ENCODE measurements around the gene MOGAT3.

The MOGAT3 gene

DNA sequence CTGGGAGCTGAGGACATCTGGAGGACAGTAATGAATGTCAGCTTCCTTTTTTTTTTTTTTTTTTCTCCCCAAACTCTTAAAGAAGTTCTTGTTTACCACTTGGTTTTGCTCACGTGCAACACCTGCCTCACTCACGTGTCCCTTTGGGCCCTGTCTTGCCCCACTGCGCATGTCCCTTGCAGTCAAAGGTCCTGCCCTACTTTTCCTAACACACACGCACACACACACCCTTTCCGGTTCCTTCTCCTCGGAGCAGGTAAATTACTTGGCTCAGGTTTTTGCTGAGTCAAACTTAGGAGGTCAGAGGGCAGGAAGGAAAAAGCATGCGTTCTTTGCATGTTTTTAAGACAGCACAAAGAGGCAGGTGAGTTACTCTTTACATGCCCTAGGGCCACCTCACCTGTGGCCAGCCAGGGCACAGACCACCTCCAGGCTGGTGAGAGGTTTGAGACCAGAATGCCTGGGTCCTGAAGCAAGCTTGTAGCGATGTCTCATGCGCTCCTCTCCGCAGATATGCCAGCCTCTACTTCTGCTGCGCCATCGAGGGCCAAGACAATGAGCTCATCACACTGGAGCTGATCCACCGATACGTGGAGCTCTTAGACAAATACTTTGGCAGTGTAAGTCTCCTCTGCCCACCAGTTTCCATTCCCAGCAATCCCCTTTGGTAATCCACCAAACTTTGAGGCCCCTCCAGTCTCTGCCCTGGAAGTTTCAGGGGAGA is 43.8 kb downstream of the MOGAT3 start:
- no peak for DNase-seq

DNA sequence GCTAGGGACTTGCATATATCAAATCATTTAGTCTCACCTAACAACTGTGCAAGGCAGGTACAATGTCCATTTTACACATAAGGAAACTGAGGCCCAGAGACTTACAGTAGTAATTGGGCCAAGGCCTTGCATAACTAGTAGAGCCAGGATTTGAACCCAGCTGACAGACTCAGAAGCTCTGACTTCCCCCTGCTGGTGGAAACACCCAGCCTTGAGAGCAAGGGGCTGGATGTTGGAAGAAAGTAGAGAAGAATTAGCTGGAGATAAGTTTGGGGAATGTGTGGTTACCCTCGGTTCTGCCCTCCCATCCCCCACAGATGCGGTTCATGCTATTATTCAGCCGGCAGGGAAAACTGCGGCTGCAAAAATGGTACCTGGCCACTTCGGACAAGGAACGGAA is 44.6 kb downstream of the MOGAT3 start:
- no peak for DNase-seq

- DNase-seq = no peak
These were observed 45.5 kb downstream of the MOGAT3 start for GRCh38 chr7:101155303-101155702.

DNA sequence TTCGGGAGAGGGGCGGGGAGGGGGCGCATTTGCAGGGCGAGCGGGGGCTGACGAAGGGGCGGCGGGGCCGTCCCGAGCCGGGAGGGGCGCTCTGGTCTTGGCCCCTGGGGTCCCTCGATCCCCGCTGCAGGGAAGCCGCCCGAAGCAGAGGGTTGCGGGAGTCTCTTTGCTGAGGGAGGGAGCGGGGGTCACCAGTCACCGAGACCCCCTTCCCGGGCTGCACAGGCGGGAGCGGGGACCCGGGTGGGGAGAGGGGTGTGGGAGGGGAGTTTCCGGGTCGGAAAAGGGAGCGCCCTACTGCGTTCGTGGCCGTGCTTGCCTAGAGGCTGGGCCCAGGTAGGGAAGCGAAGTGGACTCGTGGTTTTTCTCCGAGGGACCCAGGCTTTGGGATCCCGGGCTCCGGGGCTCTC is 46.1 kb downstream of the MOGAT3 start:
- DNase-seq = no peak

DNA sequence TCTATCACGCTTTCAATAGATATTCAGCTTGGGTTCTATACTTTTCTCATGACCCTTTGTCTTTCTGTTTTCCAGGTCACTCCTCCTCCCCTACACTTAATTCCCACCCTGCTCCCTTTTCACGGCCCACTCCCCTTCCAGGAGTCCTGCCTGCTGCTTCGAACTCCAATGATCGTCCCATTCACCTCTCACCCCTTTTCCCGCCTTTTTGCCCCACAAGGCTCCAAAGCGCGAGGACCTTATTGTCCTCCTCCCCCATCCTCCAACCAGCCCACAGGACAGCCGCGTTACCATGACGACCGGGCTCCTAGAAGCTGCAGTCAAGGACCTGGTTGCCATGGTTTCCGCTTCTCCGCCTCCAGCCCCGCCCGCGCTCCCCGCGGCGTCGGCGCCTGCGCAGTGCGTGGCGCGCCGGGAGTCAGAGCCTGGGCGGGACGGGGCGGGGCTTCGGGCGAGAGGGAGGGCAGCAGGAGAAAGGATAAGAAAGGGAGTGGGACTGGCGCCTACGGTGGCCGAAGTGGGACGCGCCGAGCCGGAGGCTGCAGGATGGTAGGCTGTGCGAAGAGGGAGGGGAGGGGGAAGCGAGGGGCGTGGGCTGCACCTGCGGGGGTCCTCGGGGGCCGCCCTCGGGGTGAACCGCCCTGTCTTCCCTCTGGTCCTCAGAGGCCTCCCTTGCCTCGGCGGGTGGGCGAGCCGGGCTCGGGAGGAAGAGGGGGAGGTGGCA is 46.7 kb downstream of the MOGAT3 start, which contains the start of gene AP1S1:
Gene AP1S1, plus strand, starts transcription at position 508 of the 724 bp plus-strand sequence. Its CDS starts 39 bp downstream, at position 547.
- peak; percentile 89 for DNase-seq

DNA sequence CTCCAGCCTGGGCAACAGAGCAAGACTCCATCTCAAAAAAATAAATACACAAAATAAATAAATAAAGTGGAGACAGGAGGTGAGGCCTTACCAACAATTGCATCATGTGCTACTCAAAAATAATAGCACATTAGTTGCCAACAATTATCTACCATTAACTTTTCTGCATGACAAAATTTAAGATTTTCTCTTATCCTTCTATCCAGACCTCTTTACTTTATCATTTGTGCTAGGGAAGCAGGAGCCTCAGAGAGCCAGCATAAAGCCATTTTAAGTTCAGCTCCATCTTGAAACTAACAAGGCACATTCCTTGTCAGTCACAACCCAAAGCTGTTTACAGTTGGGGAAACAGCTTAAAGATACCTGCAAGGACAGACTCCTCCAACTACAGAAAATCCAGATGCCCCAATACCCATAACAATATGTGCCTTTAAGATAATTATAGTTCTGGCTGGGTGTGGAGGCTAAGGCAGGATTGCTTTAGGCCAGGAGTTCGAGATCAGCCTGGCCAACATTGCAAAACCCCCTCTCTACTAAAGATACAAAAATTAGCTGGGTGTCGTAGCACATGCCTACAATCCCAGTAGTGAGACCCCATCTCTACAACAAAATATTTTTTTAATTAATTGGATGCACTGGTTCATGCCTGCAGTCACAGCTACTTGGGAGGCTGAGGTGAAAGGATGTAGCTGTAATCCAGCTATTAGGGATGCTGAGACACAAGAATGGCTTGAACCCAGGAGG is 48.8 kb downstream of the MOGAT3 start:
- no peak for DNase-seq

Data from activated naive CD4-positive, alpha-beta T cell treated with Interleukin-2 at 50 U/mL for 16 hours (primary cell).